NOMO-1 treated with DMSO at 0.1 percent for 48 hours (cell line): ENCODE data around the gene CTSC.

Source experiments
- DNase-seq: peaks from one replicate; lab custom pipeline; 2025; ENCODE audit not compliant: unreplicated experiment; lab: John Stamatoyannopoulos, UW

Gene CTSC

DNA sequence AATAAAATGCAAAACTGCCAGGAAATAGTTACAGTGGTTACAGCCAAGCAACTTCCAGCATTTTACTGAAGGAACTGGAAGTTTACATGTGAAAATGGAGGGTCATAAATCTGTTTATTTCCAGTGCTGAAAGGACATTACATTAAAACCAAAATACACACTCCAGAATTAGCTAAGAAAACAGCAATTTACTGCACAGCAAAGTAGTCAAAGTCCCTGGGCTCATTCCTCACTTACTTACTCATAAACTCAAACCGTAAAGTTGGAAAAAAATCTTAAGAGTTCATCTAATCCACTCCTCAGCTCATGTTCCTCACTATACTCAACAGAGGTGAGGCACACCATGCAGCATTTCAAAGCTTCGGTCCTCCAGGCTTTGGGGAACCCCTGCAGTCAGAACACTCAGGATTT lies 17.4 kb downstream of the CTSC start:
- DNase-seq = no peak

GRCh38 chr11:88318017-88318416 lies 19.5 kb downstream of the CTSC start:
- DNase-seq = no peak

- DNase-seq = no peak
These were observed 20.0 kb downstream of the CTSC start for GRCh38 chr11:88317536-88317935.

DNA sequence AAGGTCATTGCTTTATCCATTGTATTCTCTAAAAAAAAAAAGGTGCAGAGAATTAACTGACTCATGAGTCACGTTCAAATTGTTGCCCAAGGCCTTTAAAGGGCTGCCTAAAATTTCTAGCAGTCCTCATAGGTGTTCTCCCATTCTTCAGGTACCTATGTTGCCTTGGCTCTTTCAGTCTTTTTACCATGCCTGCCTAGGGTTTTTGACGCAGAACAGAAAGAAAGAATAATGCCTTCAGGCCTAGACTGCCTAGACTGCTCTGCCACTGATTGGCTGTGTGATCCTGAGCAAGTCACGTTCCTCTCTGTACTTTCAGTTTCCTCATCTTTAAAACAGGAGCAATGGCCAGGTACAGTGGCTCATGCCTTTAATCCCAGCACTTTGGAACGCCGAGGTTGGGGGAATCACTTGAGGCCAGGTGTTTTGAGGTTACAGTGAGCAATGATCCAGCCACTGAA lies 21.5 kb downstream of the CTSC start:
- no peak for DNase-seq

- DNase-seq = no peak
These were observed 22.5 kb downstream of the CTSC start for GRCh38 chr11:88315015-88315414.

DNA sequence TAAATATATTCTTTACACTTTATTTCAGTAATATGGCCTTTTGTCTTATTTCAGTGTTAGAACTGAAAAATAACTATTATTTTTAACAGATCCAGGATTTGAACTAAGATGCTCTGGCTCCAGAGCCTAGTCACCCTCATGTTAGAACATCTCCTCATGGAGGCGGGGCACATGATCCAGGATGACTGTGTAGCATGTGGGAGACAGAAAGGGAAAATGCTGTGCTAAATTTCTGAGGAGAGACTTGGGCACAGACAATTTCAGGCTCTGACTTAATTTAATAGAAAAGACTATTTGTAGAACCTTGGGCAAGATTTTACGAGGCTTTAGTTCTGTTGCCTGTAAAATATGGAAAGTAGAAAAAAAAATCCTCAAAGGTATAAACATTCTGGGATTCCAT lies 24.1 kb downstream of the CTSC start:
- DNase-seq = no peak

GRCh38 chr11:88312628-88313027 lies 24.9 kb downstream of the CTSC start:
- DNase-seq = no peak

DNA sequence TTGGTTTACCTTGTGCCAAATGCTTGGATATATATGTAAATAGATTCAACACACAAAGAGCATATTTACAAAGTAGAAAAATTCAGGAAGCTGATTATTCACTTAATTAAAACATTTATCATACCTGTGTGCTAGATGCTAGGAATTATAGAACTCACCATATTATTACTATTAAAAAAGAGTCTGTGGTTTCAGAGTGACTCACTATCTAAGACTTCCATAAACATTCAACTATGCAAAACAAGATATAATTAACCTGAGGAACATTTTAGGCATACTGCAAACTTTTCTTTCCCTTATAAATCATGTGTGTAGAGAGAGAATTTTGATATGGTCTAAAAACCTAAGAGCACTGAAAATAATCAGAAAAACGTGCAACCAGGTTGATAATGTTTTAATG lies 27.3 kb downstream of the CTSC start:
- DNase-seq = no peak

DNA sequence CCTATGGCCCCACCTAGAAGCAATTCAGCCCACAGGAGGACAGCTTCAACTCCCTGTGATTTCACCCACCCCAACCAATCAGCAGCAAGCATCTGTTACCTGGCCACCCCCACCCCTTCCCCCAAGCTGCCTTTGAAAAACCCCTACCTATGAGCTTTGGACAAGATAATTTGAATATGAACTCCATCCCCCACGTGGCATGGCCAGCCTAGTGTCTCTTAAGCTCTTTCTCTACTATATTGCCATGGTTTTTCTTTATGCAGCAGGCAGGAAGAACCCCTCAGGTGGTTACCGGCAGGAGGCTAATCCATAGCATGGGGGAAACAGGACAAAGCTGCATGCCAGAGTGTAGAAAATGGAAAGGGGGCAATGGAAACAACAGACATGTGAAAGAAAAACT lies 29.0 kb downstream of the CTSC start:
- no peak for DNase-seq

DNA sequence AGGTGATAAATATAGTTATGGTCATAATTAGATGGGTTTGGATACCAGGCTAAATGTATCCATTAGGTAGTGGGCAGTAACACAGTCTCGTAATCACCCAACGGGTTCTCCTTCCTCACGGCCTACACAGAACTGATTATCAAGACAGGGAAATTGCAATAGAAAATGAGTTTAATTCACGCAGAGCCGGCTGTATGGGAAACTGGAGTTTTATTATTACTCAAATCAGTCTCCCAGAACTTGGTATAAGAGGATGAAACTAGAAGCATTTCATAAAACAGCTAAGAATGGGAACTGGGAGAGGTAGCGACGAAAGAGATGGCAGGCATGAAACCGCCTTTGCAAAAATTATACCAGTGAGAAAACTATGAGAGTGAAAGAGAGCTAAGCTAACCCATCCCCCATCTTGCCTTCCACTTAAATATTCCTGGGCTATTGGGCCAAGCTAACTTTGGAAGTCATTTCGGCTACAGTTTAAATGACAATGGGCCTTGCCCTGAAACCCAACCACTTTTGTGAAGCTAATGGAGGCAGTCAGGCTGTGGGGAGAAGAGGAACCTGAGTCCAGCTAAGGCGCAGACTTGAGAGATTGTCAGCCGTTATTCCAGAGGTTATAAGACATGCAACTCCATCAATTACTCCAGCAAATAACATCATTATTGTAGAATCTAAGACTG lies 29.6 kb downstream of the CTSC start:
- DNase-seq = no peak

DNA sequence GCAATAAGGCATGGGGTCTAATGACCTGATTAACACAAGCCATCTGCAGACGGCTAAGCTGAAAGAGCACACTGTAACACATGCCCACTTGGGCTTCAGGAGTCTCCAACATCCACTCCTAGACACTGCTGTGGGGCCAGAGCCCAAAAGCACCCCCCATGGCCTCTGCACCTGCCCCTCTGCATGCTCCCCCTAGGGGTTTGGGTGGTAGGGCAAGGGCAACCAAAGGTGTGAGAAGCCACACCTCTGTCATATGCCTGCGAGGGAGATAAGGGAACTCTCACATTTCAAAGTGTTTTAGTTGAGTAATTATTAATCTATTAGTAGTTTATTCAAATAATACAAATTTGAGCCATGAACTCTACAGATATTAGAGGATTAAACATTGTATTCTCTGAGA lies 30.8 kb downstream of the CTSC start:
- DNase-seq = no peak

- no peak for DNase-seq
These were observed 32.1 kb downstream of the CTSC start for GRCh38 chr11:88305430-88305829.

- no peak for DNase-seq
These were observed 33.2 kb downstream of the CTSC start for GRCh38 chr11:88304352-88304751.

DNA sequence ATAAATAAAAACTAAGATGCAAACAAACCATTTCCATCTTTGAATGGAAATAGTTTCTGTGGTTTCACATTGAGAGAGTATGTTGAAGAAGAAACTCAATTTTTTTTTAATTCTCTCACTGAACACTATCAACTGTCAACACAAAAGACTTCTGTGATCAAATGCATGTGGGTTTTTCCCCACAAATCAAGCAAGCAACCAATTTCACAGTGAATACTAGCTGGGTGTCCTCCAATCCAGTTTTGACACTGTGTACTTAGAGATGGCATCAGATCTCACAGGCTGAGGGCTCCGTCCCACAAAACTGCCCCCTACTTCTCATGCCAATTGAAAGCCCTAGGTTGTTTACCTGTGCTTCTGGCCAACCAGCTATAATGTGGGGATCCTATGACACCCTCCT lies 34.5 kb downstream of the CTSC start:
- DNase-seq = no peak

DNA sequence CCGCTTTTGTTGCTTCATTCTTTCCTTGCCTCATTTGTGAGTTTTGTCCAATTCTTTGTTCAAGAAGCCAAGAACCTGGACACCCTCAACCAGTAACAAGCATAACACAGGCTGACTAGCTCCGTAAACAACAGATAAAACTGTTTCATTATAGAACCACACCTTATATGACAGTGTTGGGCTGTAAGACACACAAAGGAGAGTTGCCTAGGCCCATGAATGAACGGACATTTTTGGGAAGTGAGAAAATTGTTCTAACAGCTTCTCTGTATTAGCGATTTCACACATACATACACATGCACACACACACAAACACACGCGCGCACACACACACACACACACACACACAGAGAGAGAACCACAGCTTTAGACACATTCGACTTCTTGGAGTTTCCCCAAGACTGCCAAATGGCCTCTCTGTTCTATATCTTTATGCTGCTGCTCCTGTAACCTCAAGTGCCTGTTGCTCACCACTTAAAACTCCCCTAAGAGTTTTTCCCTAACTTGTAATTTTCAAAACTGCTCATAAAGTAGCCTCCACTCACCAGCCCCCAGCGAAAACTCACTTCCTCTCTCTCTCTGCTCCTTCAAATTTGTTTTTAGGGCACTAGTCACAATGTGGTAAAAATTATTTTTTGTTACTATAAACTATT lies 35.9 kb downstream of the CTSC start:
- no peak for DNase-seq

GRCh38 chr11:88300888-88301487 lies 36.5 kb downstream of the CTSC start:
- no peak for DNase-seq

DNA sequence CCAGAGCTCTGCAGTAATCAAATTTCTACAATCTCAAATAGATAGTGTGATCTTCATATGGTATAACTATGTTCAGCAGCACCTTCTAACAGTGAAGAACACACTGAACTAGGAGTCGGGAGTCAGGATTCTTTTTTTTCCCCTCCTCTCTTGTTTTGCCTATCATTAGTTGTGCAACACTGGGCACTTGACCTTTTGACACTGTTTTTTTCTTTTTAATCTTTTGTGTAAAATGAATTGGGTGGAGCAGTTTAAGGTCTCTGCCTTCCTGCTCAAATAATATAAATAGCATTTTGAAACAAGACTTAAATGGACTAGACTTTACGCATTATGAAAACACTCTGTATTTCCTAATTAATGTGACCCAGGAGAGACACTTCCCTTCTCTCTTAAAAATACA lies 39.7 kb downstream of the CTSC start:
- no peak for DNase-seq

GRCh38 chr11:88297421-88297820 lies 40.1 kb downstream of the CTSC start:
- DNase-seq = no peak

DNA sequence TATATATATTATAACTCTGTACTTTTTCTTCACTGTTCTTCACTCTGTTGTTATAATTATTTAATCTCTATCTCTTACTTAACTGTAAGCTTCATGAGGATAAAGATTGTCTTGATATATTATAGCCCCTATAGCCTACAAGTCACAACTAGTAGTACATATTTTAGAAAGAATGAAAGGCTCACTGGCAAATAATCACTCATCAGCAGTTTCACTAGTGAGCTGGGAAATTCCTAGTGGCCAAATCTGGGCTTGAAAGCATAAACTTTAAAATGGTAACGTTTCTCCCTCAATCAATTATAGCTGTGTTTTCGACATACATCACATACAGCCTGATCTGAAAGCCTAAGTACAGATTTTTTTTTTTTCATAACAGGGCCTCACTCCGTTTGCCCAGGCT lies 42.5 kb downstream of the CTSC start:
- no peak for DNase-seq

DNA sequence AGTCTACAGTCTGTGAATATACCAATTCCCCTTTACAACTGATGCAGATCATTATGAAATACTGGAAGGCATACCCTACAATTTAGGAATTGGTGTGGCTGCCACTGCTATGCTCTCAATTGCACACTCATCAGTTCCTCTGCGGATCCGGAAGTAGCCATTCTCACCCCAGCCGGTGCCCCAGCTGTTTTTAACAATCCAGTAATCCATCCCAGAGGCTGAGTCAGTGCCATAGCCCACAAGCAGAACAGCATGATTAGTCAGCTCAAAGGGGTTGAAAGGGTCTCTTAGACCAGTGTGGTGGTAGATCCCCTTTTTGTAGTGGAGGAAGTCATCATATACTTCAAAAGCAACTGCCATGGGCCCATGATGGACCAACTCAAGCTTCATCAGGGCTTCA lies 43.6 kb downstream of the CTSC start:
- no peak for DNase-seq

DNA sequence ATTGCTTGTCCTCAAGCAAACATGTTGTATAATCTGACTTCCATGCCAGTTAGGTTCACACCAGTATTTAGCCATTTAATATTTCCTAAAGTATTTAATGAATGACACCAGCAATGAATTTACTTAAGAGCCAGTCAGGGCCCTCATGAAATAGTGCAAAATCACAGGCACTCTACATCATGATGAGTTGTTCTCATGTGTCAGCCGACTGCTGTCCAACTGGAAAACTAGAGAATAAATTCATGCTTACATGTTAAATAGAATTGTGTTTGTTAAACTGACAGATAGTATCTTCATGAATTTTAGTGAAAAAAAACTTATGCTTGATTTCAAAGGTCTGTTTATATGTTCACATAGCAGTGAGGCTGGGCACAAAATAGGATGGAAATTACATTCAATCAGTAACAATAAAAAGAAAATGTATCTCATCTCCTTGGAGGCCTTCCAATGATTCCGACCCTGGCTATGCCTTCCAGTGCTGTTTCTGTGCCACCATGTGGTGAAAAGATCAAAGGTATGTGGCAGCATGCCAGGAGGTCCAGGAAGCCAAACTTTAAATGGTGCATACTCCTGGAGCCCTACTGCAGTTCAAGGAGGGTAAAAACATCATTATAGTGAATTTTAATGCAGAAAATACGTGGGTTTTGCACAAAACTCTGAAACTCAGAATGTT lies 45.2 kb downstream of the CTSC start:
- DNase-seq = no peak

DNA sequence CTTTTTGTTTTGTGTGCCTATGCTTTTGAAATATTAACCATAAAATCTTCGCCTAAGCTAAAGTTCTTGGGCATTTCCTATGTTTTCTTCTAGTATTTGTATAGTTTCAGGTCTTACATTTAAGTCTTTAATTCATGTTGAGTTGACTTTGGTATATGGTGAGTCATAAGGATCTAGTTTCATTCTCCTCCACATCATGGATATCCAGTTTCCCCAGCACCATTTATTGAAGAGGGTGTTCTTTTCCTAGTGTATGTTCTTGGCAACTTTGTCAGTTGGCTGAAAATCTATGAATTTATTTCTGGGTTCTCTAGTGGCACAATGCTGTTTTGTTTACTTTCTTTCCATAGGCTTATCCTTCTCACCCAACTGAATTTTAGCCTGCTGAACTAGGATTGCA lies 49.0 kb downstream of the CTSC start:
- DNase-seq = no peak
